CD4-positive, alpha-beta T cell (primary cell): Measurements from ENCODE around the gene TMEM184A. TPM values are rescaled to one million over a fixed set of nuclear protein-coding genes. Genes with fewer than 3 reads are reported as not detected.

Experiments
- ATAC-seq: fragments of 200-7000 bp; cut with Tn5 transposase; one replicate; pipeline ENCODE4 v1.10.0; 2022; ENCODE audit warnings: mild to moderate bottlenecking; ENCODE audit not compliant: poor library complexity
- CTCF ChIA-PET: fragments of 350-600 bp; sonication (Branson Sonifier 250); formaldehyde crosslinking; loops from one replicate; lab custom pipeline; 2021; ENCODE audit warnings: antibody characterized with exemption, inconsistent platforms; lab: Charles Lee
- POLR2A ChIA-PET: fragments of 350-600 bp; sonication (Branson Sonifier 250); formaldehyde crosslinking; loops from one replicate; lab custom pipeline; 2021; ENCODE audit warnings: antibody characterized with exemption, inconsistent platforms; lab: Charles Lee
- DNase-seq, 14 experiments: peaks; one replicate each; pipeline ENCODE4 v3.0.0-alpha.2; 2013 to 2020; ENCODE audit warnings: mixed read lengths in 2 of 14
- H3K27ac ChIP-seq, 2 donors: one replicate each; pipeline versions ENCODE4 v1.5.1 to v1.7.0; 2013; ENCODE audit warnings: low read length in 2 of 2, low read depth in 1 of 2, mild to moderate bottlenecking in 1 of 2
- H3K27me3 ChIP-seq, 2 experiments: 1 replicate in 1 of 2; 2 replicates in 1 of 2; pipeline versions ENCODE4 v1.6.1 to v1.7.0; 2013; ENCODE audit warnings: low read length in 2 of 2, control low read depth in 1 of 2, mild to moderate bottlenecking in 1 of 2, moderate library complexity in 1 of 2; ENCODE audit not compliant: insufficient read depth in 2 of 2, control insufficient read depth in 1 of 2
- H3K36me3 ChIP-seq: one replicate; pipeline ENCODE4 v1.6.1; 2013; ENCODE audit warnings: low read length, control low read depth; ENCODE audit not compliant: insufficient read depth
- H3K4me1 ChIP-seq: one replicate; pipeline ENCODE4 v1.6.1; 2013; ENCODE audit warnings: low read length, control low read depth; ENCODE audit not compliant: insufficient read depth
- H3K4me3 ChIP-seq: one replicate; pipeline ENCODE4 v1.5.1; 2013; ENCODE audit warnings: mild to moderate bottlenecking, low read length, moderate library complexity
- H3K9me3 ChIP-seq, 2 experiments: 1 replicate in 1 of 2; 2 replicates in 1 of 2; pipeline versions ENCODE4 v1.6.1 to v1.7.0; 2013; ENCODE audit warnings: low read length in 2 of 2, mild to moderate bottlenecking in 2 of 2, control low read depth in 1 of 2, moderate library complexity in 1 of 2; ENCODE audit not compliant: control insufficient read depth in 1 of 2, insufficient read depth in 1 of 2
- H3K27ac Mint-ChIP-seq: one replicate; pipeline ENCODE4 v1.8.0; 2020; ENCODE audit warnings: mixed read lengths
- H3K27me3 Mint-ChIP-seq: one replicate; pipeline ENCODE4 v1.8.0; 2021; ENCODE audit warnings: mixed read lengths
- H3K36me3 Mint-ChIP-seq: one replicate; pipeline ENCODE4 v1.8.0; 2021; ENCODE audit warnings: low read depth, mixed read lengths
- H3K4me1 Mint-ChIP-seq: one replicate; pipeline ENCODE4 v1.8.0; 2021; ENCODE audit warnings: low read depth, mixed read lengths
- H3K4me3 Mint-ChIP-seq: one replicate; pipeline ENCODE4 v1.8.0; 2020; ENCODE audit warnings: mild to moderate bottlenecking, mixed read lengths
- H3K9me3 Mint-ChIP-seq: one replicate; pipeline ENCODE4 v1.8.0; 2020; ENCODE audit warnings: mixed read lengths
- intact Hi-C, 2 experiments: fragments of 100-400 bp; cut with DNase I in 1 of 2; cut with micrococcal nuclease in 1 of 2; formaldehyde crosslinking; loops; one replicate each; pipeline versions ENCODE4 v1.15.1 to v1.9.0; 2023 to 2025; cut with DNase I, micrococcal nuclease
- total RNA-seq, 174 experiments: library from RNA in 2 of 174; stranded (reverse) in 2 of 174; gene quantifications; one replicate each; pipeline ENCODE4 v1.2.3 and lab custom pipeline; 2021 to 2026
- TF ChIP-seq, protein P1 (sequence below): fragments of 200-600 bp; IDR thresholded peaks from one replicate; pipeline ENCODE4 v1.8.0; 2022; ENCODE audit warnings: antibody characterized with exemption, mild to moderate bottlenecking

The TMEM184A gene
- total RNA-seq, 2 experiments from 2014 or later, result 0.06 TPM; not detected in 1

- H3K4me3 Mint-ChIP-seq, result no peak overlapping the region
- H3K27me3 ChIP-seq, result no peaks in the 10 kb centered on the region
- H3K4me1 Mint-ChIP-seq, result no peaks in the 10 kb centered on the region
- H3K9me3 Mint-ChIP-seq, result no peaks in the 10 kb centered on the region
- no peak for ATAC-seq
- H3K4me3 ChIP-seq, result no peak overlapping the region
- no peaks in the 10 kb centered on the region for H3K27me3 Mint-ChIP-seq
- H3K36me3 ChIP-seq, result peaks cover 71% of the 10 kb centered on the region
- DNase-seq, result no peak
- no peak overlapping the region for H3K27ac Mint-ChIP-seq
- peaks cover 58% of the 10 kb centered on the region for H3K36me3 Mint-ChIP-seq
- ChIA-PET CTCF (no interaction called here), POLR2A (no interaction called here)
- H3K9me3 ChIP-seq, result peaks cover 0 to 3% of the 10 kb centered on the region in 2 experiments
- intact Hi-C loops, result no loop called here
- TF ChIP-seq, protein P1, sequence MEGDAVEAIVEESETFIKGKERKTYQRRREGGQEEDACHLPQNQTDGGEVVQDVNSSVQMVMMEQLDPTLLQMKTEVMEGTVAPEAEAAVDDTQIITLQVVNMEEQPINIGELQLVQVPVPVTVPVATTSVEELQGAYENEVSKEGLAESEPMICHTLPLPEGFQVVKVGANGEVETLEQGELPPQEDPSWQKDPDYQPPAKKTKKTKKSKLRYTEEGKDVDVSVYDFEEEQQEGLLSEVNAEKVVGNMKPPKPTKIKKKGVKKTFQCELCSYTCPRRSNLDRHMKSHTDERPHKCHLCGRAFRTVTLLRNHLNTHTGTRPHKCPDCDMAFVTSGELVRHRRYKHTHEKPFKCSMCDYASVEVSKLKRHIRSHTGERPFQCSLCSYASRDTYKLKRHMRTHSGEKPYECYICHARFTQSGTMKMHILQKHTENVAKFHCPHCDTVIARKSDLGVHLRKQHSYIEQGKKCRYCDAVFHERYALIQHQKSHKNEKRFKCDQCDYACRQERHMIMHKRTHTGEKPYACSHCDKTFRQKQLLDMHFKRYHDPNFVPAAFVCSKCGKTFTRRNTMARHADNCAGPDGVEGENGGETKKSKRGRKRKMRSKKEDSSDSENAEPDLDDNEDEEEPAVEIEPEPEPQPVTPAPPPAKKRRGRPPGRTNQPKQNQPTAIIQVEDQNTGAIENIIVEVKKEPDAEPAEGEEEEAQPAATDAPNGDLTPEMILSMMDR, result no peak
- H3K27ac ChIP-seq, result no peak overlapping the region
- peaks cover 4% of the 10 kb centered on the region for H3K4me1 ChIP-seq
These were observed 60.3 kb downstream of the TMEM184A start for GRCh38 chr7:1495564-1496242.

- TF ChIP-seq, protein P1, result no peak
- Mint-ChIP-seq H3K36me3 (peaks cover 55% of the 10 kb centered on the region), H3K27ac (no peak overlapping the region), H3K4me1 (no peaks in the 10 kb centered on the region), H3K27me3 (no peaks in the 10 kb centered on the region), H3K4me3 (no peak overlapping the region), H3K9me3 (no peaks in the 10 kb centered on the region)
- H3K4me1 ChIP-seq, result no peaks in the 10 kb centered on the region
- peaks cover 0 to 3% of the 10 kb centered on the region in 2 experiments for H3K9me3 ChIP-seq
- H3K27ac ChIP-seq, result no peak overlapping the region
- intact Hi-C loops, result no loop called here
- H3K4me3 ChIP-seq, result no peak overlapping the region
- ATAC-seq, result peak; percentile 24
- H3K27me3 ChIP-seq, result no peaks in the 10 kb centered on the region
- ChIA-PET POLR2A (no interaction called here), CTCF (no interaction called here)
- no peak for DNase-seq
- H3K36me3 ChIP-seq, result peaks cover 71% of the 10 kb centered on the region
These were observed 61.0 kb downstream of the TMEM184A start for GRCh38 chr7:1494866-1495563.

DNA sequence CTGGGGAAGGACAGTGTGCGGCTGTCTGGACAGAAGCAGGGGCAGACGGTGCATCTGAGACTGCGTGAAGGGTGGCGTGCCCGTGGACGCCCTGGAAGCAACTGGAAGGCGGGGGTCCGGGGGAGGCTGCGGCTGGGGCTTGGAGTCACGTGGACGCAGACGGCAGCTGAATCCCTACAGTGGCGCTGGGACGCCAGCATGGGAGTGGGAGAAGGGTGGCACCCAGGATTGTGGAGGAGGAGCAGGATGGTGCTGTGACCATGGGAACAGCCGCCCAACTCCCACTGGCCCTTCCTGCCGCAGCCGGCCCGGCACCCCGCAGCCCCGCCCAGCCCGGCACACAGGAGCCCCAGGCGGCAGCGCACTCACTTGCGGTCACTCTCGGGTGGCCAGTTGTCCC lies 61.6 kb downstream of the TMEM184A start:
- Histone ChIP-seq H3K4me3 (no peak overlapping the region), H3K36me3 (peaks cover 71% of the 10 kb centered on the region), H3K27ac (no peak overlapping the region), H3K4me1 (no peaks in the 10 kb centered on the region), H3K27me3 (no peaks in the 10 kb centered on the region), H3K9me3 (peaks cover 0 to 3% of the 10 kb centered on the region in 2 experiments)
- no peaks in the 10 kb centered on the region for H3K27me3 Mint-ChIP-seq
- ChIA-PET POLR2A (no interaction called here), CTCF (no interaction called here)
- ATAC-seq (no peak), DNase-seq (no peak)
- no peaks in the 10 kb centered on the region for H3K4me1 Mint-ChIP-seq
- H3K4me3 Mint-ChIP-seq, result no peak overlapping the region
- no peak overlapping the region for H3K27ac Mint-ChIP-seq
- peaks cover 51% of the 10 kb centered on the region for H3K36me3 Mint-ChIP-seq
- TF ChIP-seq, protein P1, result no peak
- intact Hi-C loops, result no loop called here
- no peaks in the 10 kb centered on the region for H3K9me3 Mint-ChIP-seq
